ENCODE results near the gene DNAH10. TPM values are rescaled to one million over a fixed set of nuclear protein-coding genes. Genes with fewer than 3 reads are reported as not detected.
A peak's percentile ranks its signal among the peaks of the same experiment; 100 is the strongest.

DNAH10 gene
- total RNA-seq, 4 donors from 2014 or later, result under 0.01 to 1.7 (median 0.28) TPM

DNA sequence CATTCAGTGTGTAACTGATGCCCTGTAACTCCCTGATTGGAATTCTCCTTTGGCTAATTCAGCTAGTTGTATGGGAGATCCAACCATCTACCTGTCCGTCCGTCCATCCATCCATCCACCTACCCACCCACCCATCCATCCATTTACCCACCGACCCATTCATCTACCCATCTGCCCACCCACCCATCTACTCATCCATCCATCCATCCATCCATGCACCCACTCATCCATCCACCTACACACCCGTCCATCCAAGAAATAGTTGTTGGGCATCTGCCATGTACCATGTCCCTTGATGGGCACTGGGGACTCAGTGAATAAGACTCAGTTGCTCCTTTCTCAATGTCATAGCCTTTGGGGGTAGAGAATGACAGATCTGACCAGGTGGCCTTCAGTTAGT lies 162.4 kb downstream of the DNAH10 start:
- no peaks in the 10 kb centered on the region for H3K9me3 ChIP-seq
- H3K4me3 ChIP-seq, result no peak overlapping the region
- no peaks in the 10 kb centered on the region for H3K27me3 ChIP-seq
- no peak for TF ChIP-seq CTCF (IDR thresholded peaks at IDR 0.05)
- no peak for TF ChIP-seq POLR2A (IDR thresholded peaks at IDR 0.05)
- no peaks in the 10 kb centered on the region for H3K36me3 ChIP-seq
- no peaks in the 10 kb centered on the region for H3K4me1 ChIP-seq
- H3K27ac ChIP-seq, result no peak overlapping the region
- DNase-seq, result no peak

- Histone ChIP-seq H3K4me3 (no peak overlapping the region), H3K4me1 (no peaks in the 10 kb centered on the region), H3K27ac (no peak overlapping the region), H3K9me3 (no peaks in the 10 kb centered on the region), H3K27me3 (no peaks in the 10 kb centered on the region), H3K36me3 (no peaks in the 10 kb centered on the region)
- DNase-seq, result no peak
- no peak for TF ChIP-seq CTCF (IDR thresholded peaks at IDR 0.05)
- TF ChIP-seq POLR2A (IDR thresholded peaks at IDR 0.05), result no peak
Measured at GRCh38 chr12:123928274-123928865, 166.3 kb downstream of the DNAH10 start.

GRCh38 chr12:123928897-123929296 lies 166.8 kb downstream of the DNAH10 start:
- Histone ChIP-seq H3K36me3 (no peaks in the 10 kb centered on the region), H3K9me3 (no peaks in the 10 kb centered on the region), H3K27ac (no peak overlapping the region), H3K4me3 (no peak overlapping the region), H3K27me3 (no peaks in the 10 kb centered on the region), H3K4me1 (no peaks in the 10 kb centered on the region)
- DNase-seq, result no peak
- TF ChIP-seq POLR2A (IDR thresholded peaks at IDR 0.05), result no peak
- no peak for TF ChIP-seq CTCF (IDR thresholded peaks at IDR 0.05)

DNA sequence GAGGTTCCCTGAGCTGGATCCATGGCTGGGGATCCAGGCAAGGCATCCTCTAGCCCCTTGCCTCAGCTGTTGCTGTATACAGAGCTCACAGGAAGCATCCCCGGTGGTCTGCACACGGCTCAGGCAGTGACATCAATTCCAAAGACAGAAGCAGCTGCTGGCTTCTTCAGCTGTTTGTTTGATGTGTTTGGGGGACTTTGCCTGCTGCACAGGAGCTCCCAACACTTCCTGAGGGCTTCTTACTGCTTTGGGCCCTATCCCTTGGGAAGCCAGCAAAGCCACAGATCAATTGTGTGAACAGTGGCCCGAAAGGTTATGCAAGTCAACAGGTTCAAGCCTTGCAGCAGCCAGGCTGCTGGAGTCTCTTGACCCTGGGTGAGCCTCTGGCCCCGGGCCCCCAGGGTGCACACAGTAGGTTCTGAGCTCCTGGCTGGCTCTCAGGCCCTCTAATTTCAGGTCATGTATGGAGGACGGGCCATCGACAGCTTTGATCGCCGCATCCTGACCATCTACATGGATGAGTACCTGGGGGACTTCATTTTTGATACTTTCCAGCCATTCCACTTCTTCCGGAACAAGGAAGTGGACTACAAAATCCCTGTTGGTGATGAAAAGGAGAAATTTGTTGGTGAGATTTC lies 168.0 kb downstream of the DNAH10 start:
- no peak for DNase-seq
- Histone ChIP-seq H3K27me3 (no peaks in the 10 kb centered on the region), H3K4me3 (no peak overlapping the region), H3K9me3 (no peaks in the 10 kb centered on the region), H3K27ac (no peak overlapping the region), H3K36me3 (no peaks in the 10 kb centered on the region), H3K4me1 (no peaks in the 10 kb centered on the region)
- TF ChIP-seq CTCF (IDR thresholded peaks at IDR 0.05) (no peak), POLR2A (IDR thresholded peaks at IDR 0.05) (no peak)

DNA sequence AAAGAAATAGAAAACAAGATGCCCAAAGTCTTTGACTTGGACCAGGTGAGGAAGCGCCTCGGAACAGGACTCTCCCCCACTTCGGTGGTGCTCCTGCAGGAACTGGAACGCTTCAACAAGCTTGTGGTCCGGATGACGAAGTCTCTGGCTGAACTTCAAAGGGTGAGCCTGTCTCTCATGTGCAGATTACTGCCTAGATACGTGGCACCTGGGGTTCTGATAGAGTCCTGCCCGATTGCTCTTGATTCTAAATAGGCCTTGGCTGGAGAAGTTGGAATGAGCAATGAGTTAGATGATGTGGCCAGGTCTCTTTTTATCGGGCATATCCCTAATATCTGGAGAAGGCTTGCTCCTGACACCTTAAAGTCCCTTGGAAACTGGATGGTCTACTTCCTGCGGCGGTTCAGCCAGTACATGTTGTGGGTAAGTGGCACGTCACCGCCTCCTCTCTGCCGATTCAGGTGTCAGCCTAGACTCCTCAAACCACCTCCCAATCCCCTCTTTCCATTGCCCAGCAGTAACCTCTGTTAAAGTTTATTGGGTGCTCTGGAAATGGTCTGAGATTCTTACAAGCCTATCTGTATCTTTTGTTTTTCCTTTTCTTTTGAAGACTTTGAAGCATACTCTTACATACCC lies 169.7 kb downstream of the DNAH10 start:
- H3K27ac ChIP-seq, result no peak overlapping the region
- no peaks in the 10 kb centered on the region for H3K27me3 ChIP-seq
- peak in 2 of 3 donors; percentile 27 to 56 for DNase-seq
- TF ChIP-seq CTCF (IDR thresholded peaks at IDR 0.05), result no peak
- TF ChIP-seq POLR2A (IDR thresholded peaks at IDR 0.05), result no peak
- H3K4me1 ChIP-seq, result no peaks in the 10 kb centered on the region
- H3K9me3 ChIP-seq, result no peaks in the 10 kb centered on the region
- peaks cover 0 to 6% (median 0%) of the 10 kb centered on the region in 3 donors for H3K36me3 ChIP-seq
- H3K4me3 ChIP-seq, result no peak overlapping the region
